ENCODE measurements around the gene VTN. TPM values are rescaled to one million over a fixed set of nuclear protein-coding genes. Genes with fewer than 3 reads are reported as not detected.

The VTN gene
- polyA plus RNA-seq, 1 donor from 2014 or later = 1.5 TPM

GRCh38 chr17:28345419-28346198 is 24.5 kb downstream of the VTN start:
- no peaks in the 10 kb centered on the region for H3K79me2 ChIP-seq (replicated peaks; ENCODE audit: insufficient read depth, low read length)
- H3K4me2 ChIP-seq (ENCODE audit: low read length) = no peak overlapping the region
- H3K4me3 ChIP-seq (ENCODE audit: low read length) = no peak overlapping the region
- no peak overlapping the region for H3K27ac ChIP-seq (ENCODE audit: low read length)
- no peak overlapping the region for H2AFZ ChIP-seq (ENCODE audit: low read depth, low read length)
- H3K36me3 ChIP-seq (ENCODE audit: insufficient read depth, low read length) = peaks cover 13% of the 10 kb centered on the region
- no peaks in the 10 kb centered on the region for H3K9me3 ChIP-seq (ENCODE audit: low read length)
- H3K9ac ChIP-seq (ENCODE audit: low read length) = no peak overlapping the region
- TF ChIP-seq, protein P1, sequence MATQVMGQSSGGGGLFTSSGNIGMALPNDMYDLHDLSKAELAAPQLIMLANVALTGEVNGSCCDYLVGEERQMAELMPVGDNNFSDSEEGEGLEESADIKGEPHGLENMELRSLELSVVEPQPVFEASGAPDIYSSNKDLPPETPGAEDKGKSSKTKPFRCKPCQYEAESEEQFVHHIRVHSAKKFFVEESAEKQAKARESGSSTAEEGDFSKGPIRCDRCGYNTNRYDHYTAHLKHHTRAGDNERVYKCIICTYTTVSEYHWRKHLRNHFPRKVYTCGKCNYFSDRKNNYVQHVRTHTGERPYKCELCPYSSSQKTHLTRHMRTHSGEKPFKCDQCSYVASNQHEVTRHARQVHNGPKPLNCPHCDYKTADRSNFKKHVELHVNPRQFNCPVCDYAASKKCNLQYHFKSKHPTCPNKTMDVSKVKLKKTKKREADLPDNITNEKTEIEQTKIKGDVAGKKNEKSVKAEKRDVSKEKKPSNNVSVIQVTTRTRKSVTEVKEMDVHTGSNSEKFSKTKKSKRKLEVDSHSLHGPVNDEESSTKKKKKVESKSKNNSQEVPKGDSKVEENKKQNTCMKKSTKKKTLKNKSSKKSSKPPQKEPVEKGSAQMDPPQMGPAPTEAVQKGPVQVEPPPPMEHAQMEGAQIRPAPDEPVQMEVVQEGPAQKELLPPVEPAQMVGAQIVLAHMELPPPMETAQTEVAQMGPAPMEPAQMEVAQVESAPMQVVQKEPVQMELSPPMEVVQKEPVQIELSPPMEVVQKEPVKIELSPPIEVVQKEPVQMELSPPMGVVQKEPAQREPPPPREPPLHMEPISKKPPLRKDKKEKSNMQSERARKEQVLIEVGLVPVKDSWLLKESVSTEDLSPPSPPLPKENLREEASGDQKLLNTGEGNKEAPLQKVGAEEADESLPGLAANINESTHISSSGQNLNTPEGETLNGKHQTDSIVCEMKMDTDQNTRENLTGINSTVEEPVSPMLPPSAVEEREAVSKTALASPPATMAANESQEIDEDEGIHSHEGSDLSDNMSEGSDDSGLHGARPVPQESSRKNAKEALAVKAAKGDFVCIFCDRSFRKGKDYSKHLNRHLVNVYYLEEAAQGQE (IDR thresholded peaks at IDR 0.05; ENCODE audit: borderline replicate concordance) = no peak
- no peak for TF ChIP-seq MXI1 (conservative IDR thresholded peaks at IDR 0.05; ENCODE audit: poor library complexity, severe bottlenecking)
- TF ChIP-seq, protein P2, sequence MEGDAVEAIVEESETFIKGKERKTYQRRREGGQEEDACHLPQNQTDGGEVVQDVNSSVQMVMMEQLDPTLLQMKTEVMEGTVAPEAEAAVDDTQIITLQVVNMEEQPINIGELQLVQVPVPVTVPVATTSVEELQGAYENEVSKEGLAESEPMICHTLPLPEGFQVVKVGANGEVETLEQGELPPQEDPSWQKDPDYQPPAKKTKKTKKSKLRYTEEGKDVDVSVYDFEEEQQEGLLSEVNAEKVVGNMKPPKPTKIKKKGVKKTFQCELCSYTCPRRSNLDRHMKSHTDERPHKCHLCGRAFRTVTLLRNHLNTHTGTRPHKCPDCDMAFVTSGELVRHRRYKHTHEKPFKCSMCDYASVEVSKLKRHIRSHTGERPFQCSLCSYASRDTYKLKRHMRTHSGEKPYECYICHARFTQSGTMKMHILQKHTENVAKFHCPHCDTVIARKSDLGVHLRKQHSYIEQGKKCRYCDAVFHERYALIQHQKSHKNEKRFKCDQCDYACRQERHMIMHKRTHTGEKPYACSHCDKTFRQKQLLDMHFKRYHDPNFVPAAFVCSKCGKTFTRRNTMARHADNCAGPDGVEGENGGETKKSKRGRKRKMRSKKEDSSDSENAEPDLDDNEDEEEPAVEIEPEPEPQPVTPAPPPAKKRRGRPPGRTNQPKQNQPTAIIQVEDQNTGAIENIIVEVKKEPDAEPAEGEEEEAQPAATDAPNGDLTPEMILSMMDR (IDR thresholded peaks at IDR 0.05; ENCODE audit: poor library complexity, severe bottlenecking) = no peak
- no peak for TF ChIP-seq RAD21 (conservative IDR thresholded peaks at IDR 0.05)
- no peak for TF ChIP-seq EZH2 (IDR thresholded peaks at IDR 0.05; ENCODE audit: borderline replicate concordance, insufficient read depth, low read length, poor library complexity, severe bottlenecking)
- no peak for TF ChIP-seq SMC3 (conservative IDR thresholded peaks at IDR 0.05; ENCODE audit: poor library complexity)
- TF ChIP-seq TAF1 (IDR thresholded peaks at IDR 0.05; ENCODE audit: low read depth) = no peak
- TF ChIP-seq POLR2AphosphoS5 (IDR thresholded peaks at IDR 0.05) = no peak
- no peak for TF ChIP-seq EP300 (conservative IDR thresholded peaks at IDR 0.05; ENCODE audit: poor library complexity, severe bottlenecking)
- no peaks in the 10 kb centered on the region for H3F3A ChIP-seq (ENCODE audit: insufficient read depth, low read length, poor library complexity, severe bottlenecking)
- H3K9me2 ChIP-seq (ENCODE audit: insufficient read depth, low read length) = no peaks in the 10 kb centered on the region
- H4K20me1 ChIP-seq (ENCODE audit: insufficient read depth) = no peaks in the 10 kb centered on the region
- H3K27me3 ChIP-seq (ENCODE audit: insufficient read depth, low read depth, low read length) = no peaks in the 10 kb centered on the region

GRCh38 chr17:28344435-28344901 is 25.6 kb downstream of the VTN start:
- Histone ChIP-seq H3K36me3 (ENCODE audit: insufficient read depth, low read length) (peaks cover 13% of the 10 kb centered on the region), H3K4me2 (ENCODE audit: low read length) (no peak overlapping the region), H4K20me1 (ENCODE audit: insufficient read depth) (no peaks in the 10 kb centered on the region), H3K27me3 (ENCODE audit: insufficient read depth, low read depth, low read length) (no peaks in the 10 kb centered on the region), H3K79me2 (replicated peaks; ENCODE audit: insufficient read depth, low read length) (peaks cover 2% of the 10 kb centered on the region), H3F3A (ENCODE audit: insufficient read depth, low read length, poor library complexity, severe bottlenecking) (no peaks in the 10 kb centered on the region), H3K9me2 (ENCODE audit: insufficient read depth, low read length) (no peaks in the 10 kb centered on the region), H3K4me3 (ENCODE audit: low read length) (no peak overlapping the region), H3K9ac (ENCODE audit: low read length) (no peak overlapping the region), H2AFZ (ENCODE audit: low read depth, low read length) (no peak overlapping the region), H3K9me3 (ENCODE audit: low read length) (no peaks in the 10 kb centered on the region), H3K27ac (ENCODE audit: low read length) (no peak overlapping the region)
- no peak for TF ChIP-seq POLR2AphosphoS5 (IDR thresholded peaks at IDR 0.05)
